Lower leg skin (tissue), 3 donors: Measurements from ENCODE around the gene ADARB2.

Source experiments
- CTCF ChIP-seq, 3 donors: fragments of 450-650 bp; IDR thresholded peaks; one replicate each; pipeline ENCODE4 v1.5.1; 2016; ENCODE audit warnings: antibody characterized with exemption in 3 of 3, mild to moderate bottlenecking in 3 of 3, moderate library complexity in 2 of 3
- POLR2A ChIP-seq, 2 donors: fragments of 450-650 bp; IDR thresholded peaks; one replicate each; pipeline ENCODE4 v1.6.1; 2016 to 2017; ENCODE audit warnings: antibody characterized with exemption in 2 of 2, mild to moderate bottlenecking in 1 of 2, moderate library complexity in 1 of 2

GRCh38 chr10:1559311-1559710, 178.0 kb downstream of the ADARB2 start:
- TF ChIP-seq POLR2A (IDR thresholded peaks at IDR 0.05) = no peak
- no peak for TF ChIP-seq CTCF (IDR thresholded peaks at IDR 0.05)
